HL-60/S4 treated with phorbol 12-myristate 13-acetate at 8.2 ng/mL for 4 days and 3 days (cell line): ENCODE data around the gene FPR3.
"Not testable (repeated sequence)": the region's sequence is repeated elsewhere in the genome, so short reads cannot be mapped to it uniquely, and the experiment has no call there.

ENCODE experiments used
- in situ Hi-C: fragments of 300-500 bp; cut with MboI; formaldehyde crosslinking; loops from 2 replicates; pipeline ENCODE4 v1.15.0; 2022; ENCODE audit warnings: low sequenced_read_pairs

The FPR3 gene

GRCh38 chr19:51794885-51795490 is at the start of gene FPR3:
Gene FPR3 (plus strand): TSS chr19:51795157. CDS start chr19:51823749, 28,592 bp downstream.
- in situ Hi-C loops: no loop called here

DNA sequence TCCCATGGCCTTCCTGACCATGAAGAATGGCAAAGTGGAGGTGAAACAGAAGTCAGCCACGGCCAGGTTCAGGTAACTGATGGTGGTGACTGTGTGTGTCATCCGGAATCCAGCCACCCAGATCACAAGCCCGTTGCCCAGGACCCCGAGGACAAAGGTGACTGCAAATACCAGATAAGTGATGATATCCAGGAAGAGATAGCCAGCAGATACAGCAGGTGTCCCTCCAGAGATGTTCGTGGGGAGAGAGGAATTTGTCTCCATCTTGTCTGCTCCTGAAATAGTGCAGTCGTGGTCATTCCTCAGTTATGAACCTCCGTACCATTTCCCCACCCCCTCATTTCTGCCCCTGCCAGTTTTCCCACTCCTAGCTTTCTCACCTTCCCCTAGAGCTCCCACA is 48.2 kb upstream of the FPR3 start:
- in situ Hi-C loops: no loop called here

GRCh38 chr19:51749979-51750378 is 45.0 kb upstream of the FPR3 start:
- in situ Hi-C loops: no loop called here

DNA sequence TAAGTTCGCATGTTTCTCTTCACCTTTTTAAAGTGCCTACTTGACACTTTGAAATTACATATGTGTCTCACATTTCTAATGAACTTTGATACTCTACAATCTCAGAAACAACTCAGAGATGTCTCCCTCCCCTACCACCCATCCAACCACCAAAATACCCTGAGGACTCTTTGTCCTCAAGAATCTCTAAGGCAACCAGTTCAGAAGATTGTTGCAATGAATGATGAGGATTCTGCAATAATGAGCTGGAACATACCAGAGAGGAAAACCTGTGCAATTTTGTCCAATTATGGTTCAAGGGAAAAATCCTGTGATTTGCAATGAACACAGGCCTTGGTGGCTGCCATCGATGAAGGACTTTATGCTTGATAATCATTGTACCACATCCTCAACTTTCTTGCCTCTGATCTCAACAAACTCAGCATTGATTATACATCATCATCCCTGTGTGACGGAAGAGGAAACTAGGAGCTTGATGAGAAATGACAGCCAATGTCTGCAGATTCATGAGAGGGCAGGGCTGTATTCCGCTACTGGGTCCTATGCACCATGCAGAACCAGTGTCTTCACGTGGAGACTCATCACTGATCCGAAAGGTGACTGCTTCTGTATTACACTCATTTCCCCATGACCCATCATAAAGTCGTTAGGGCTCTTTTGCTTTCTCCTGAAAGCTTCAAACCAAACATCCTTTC is 44.4 kb upstream of the FPR3 start:
- in situ Hi-C loops: no loop called here

DNA sequence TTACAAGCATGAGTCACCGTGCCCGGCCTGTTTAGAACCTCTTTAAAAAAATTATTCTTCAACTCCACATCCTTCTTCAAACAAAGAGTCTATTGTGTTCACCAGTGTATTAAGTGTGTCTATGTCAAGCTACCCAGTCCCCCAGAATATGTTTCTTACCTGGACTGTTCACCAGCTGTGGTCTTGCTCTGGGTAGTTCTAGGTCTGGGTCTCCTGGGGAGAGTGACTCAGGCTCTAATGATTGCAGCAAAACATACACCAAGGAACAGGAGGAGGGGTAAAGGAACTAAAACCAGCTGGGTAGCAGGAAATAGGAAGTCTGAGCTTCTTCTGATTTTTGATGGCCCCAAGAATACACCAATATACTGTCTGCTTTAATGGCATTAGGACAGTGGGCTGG is 43.3 kb upstream of the FPR3 start, which contains the start of gene FPR1:
Gene FPR1 (minus strand): TSS at position 224 of the 400 bp plus-strand sequence. CDS start 4,884 bp downstream, outside the sequence.
- in situ Hi-C loops: no loop called here

- in situ Hi-C loops: no loop called here
Observed at GRCh38 chr19:51754109-51754508, 40.8 kb upstream of the FPR3 start.

GRCh38 chr19:51754770-51755169 is 40.2 kb upstream of the FPR3 start:
- in situ Hi-C loops: no loop called here

GRCh38 chr19:51755571-51755970 is 39.4 kb upstream of the FPR3 start:
- in situ Hi-C loops: no loop called here

- in situ Hi-C loops: no loop called here
Observed at GRCh38 chr19:51760697-51761356, 34.1 kb upstream of the FPR3 start, which contains the start of gene FPR2. Gene FPR2 (plus strand): TSS chr19:51761180. CDS start chr19:51768659, 7,479 bp downstream.

- in situ Hi-C loops: no loop called here
Observed at GRCh38 chr19:51761696-51762095, 33.3 kb upstream of the FPR3 start.

- in situ Hi-C loops: no loop called here
Observed at GRCh38 chr19:51765086-51765485, 29.9 kb upstream of the FPR3 start.

GRCh38 chr19:51766461-51766860 is 28.5 kb upstream of the FPR3 start:
- in situ Hi-C loops: no loop called here

- in situ Hi-C loops: no loop called here
Observed at GRCh38 chr19:51771376-51772130, 23.4 kb upstream of the FPR3 start.

DNA sequence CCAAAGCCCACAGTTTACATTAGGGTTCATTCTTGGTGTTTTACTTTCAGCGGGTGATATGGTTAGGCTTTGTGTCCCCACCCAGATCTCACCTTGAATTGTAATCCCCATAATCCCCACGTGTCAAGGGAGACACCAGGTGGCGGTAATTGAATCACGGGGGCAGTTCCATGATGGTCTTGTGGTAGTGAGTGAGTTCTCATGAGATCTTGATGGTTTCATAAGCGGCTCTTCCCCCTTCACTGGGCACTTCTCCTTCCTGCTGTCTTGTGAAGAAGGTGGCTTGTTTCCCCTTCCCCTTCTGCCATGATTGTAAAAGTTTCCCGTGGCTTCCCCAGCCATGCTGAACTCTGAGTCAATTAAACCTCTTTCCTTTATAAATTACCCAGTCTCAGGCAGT is 22.0 kb upstream of the FPR3 start:
- in situ Hi-C loops: no loop called here

GRCh38 chr19:51776561-51776960 is 18.4 kb upstream of the FPR3 start:
- in situ Hi-C loops: not testable (repeated sequence)

DNA sequence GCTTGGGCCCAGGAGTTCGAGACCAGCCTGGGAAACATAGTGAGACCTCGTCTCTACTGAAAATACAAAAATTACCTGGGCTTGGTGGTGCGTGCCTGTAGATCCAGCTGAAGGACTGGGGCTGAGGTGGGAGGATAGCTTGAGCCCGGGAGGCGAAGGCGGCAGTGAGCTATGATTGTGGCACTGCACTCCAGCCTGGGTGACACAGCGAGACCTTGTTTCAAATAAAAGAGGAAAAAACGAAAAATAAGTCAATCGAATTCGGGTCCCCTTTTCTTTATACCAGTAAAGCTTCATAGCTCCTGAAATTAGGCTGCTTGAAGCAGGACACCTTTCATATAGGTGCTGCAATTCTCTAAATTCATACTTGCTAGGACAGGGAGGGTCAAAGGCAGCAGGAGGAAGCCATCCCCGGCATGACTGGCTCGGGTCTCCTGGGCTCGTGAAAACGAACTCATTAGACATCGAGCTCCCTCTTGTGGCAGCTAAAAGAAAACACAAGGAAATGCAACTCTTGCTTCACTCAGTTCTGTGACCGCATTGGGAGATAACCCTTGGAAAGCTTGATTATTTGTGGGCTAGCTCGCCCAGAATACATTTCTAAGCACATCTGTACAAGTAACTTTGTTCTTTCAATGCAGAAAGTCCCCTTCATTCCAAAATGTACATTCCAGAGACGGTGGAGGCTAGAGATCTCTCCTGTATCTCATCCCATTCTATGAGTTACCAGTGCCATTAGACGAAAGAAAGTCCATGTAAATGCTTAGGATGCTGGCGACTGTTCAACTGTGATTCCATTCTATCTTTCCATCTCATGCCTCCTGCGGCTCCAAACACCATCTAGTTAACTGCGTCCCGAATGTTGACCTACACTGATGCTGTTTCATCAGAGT is 17.1 kb upstream of the FPR3 start:
- in situ Hi-C loops: no loop called here

DNA sequence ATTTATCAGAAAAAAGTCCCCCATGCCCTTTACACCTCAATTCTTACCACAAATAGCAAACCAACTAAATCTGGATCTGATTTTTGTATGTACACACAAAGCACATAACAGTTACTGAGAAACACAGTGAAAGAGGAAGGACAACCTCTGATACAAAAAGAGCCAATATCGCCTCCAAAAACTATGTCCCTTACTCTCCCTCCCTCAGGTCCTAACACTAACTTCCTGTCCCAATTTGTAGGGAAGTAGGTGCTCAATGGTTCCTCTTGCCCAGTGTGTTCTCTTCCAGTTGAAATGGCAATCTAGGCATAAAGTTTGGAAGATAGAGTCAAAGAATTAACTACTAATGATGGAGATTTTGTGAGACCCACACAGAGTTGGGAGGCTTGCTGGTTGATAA is 15.8 kb upstream of the FPR3 start:
- in situ Hi-C loops: no loop called here

DNA sequence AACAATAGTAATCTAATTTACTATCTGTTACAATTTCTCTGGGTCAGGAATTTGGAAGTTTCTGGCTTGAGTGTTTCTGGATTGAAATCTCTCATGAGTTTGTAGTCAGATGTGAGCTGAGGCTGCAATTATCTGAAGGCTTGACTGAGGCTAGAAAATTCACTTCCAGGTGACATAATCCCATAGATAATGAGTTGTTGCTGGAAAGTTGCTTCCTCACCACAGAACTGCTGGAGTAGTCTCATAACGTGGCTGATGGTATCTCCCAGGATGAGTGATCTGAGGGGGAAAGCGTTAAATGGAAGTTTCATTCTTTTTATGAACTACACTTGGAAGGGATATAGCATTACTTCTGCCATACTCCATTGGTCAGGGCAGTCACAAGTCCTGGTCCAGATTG is 15.3 kb upstream of the FPR3 start:
- in situ Hi-C loops: no loop called here

DNA sequence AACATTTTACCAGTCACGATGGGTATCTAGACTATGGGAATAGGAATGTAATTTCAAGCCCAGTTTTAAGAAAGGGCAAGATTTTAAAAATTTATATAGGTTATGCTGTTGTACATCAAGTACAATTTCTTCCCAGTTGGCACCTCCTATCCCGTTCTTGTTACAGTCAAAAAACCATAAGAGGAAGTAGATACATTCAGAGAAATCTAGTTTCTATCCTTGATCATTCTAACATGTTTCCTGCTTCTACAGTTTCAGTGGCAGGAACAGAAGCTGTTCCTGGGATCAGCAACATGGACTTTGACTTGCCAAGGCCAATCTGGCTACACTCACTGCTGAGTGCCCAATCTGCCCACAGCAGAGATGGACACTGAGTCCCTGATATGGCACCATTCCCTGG is 14.7 kb upstream of the FPR3 start:
- in situ Hi-C loops: no loop called here

GRCh38 chr19:51781999-51782398 is 13.0 kb upstream of the FPR3 start:
- in situ Hi-C loops: no loop called here
